DOHH2 (cell line): Measurements from ENCODE around the gene PRSS56.

Experiments
- CTCF ChIP-seq: fragments of 200-600 bp; sonication (generic); IDR thresholded peaks from one replicate; pipeline ENCODE4 v1.5.1; 2014; ENCODE audit warnings: antibody characterized with exemption, mild to moderate bottlenecking, low read depth, low read length; ENCODE audit not compliant: poor library complexity, severe bottlenecking
- EZH2phosphoT487 ChIP-seq: fragments of 200-600 bp; sonication (generic); IDR thresholded peaks from 2 replicates; pipeline ENCODE4 v1.6.1; 2017; ENCODE audit warnings: borderline replicate concordance, mild to moderate bottlenecking, antibody characterized with exemption, low read length, moderate library complexity, mixed read lengths

DNA sequence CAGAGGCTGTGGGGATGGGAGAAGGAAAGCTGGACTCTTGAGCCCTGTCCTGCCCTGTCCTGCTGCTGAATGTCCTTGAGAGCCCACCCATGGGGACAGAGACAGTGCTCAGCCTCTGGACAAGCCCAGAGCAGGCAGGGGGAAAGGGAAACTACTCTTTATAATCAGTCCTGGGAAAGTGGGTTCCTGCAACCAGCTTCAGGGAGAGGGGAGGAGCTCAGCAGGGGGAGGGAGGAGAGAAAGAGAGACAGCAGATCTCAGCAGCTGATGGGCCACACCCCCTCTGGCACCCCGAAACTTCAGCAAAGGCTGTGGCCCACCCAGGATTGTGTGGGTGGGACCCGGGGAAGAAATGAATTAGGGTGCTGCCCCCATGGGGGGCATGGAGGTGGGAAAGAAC lies 44.1 kb upstream of the PRSS56 start:
- TF ChIP-seq CTCF (no peak), EZH2phosphoT487 (no peak)
